Neural progenitor cell (in vitro differentiated cells): Measurements from ENCODE around the gene KLHDC3. TPM values are rescaled to one million over a fixed set of nuclear protein-coding genes. Genes with fewer than 3 reads are reported as not detected.
A peak's percentile ranks its signal among the peaks of the same experiment; 100 is the strongest.

Experiments
- DNase-seq: peaks from one replicate; pipeline ENCODE4 v3.0.0-alpha.2; 2016; ENCODE audit warnings: low spot score
- H2AFZ ChIP-seq: fragments of 200-600 bp; sonication (generic); replicated peaks from 2 replicates; pipeline ENCODE4 v1.6.1; 2016; ENCODE audit warnings: antibody characterized with exemption
- H3F3A ChIP-seq: fragments of 200-600 bp; sonication (generic); 2 replicates; pipeline ENCODE4 v1.6.1; 2016; ENCODE audit warnings: antibody characterized with exemption, low read depth
- H3K27ac ChIP-seq: fragments of 200-600 bp; sonication (generic); 2 replicates; pipeline ENCODE4 v1.5.1; 2016; ENCODE audit warnings: mild to moderate bottlenecking
- H3K27me3 ChIP-seq: fragments of 200-600 bp; sonication (generic); 2 replicates; pipeline ENCODE4 v1.6.1; 2016; ENCODE audit warnings: mild to moderate bottlenecking, moderate library complexity
- H3K36me3 ChIP-seq: fragments of 200-600 bp; sonication (generic); 2 replicates; pipeline ENCODE4 v1.5.1; 2016
- H3K4me1 ChIP-seq: fragments of 200-600 bp; sonication (generic); 2 replicates; pipeline ENCODE4 v1.6.1; 2016; ENCODE audit warnings: mixed run types
- H3K4me2 ChIP-seq: fragments of 200-600 bp; sonication (generic); 2 replicates; pipeline ENCODE4 v1.6.1; 2016
- H3K4me3 ChIP-seq: fragments of 200-600 bp; sonication (generic); 2 replicates; pipeline ENCODE4 v1.5.1; 2016
- H3K79me2 ChIP-seq: fragments of 200-600 bp; sonication (generic); 2 replicates; pipeline ENCODE4 v1.6.1; 2016; ENCODE audit warnings: low read depth
- H3K9ac ChIP-seq: fragments of 200-600 bp; sonication (generic); 2 replicates; pipeline ENCODE4 v1.6.1; 2016
- H3K9me3 ChIP-seq: fragments of 200-600 bp; sonication (generic); 2 replicates; pipeline ENCODE4 v1.5.1; 2016; ENCODE audit warnings: low read depth
- H4K20me1 ChIP-seq: fragments of 200-600 bp; sonication (generic); 2 replicates; pipeline ENCODE4 v1.6.1; 2016; ENCODE audit warnings: low read depth
- H3K27ac Mint-ChIP-seq: 3 replicates; pipeline ENCODE4 v1.8.0; 2021; ENCODE audit warnings: mixed read lengths
- H3K27me3 Mint-ChIP-seq: 2 replicates; pipeline ENCODE4 v1.8.0; 2022; ENCODE audit warnings: low read depth, mild to moderate bottlenecking, inconsistent platforms, moderate library complexity, mixed read lengths; ENCODE audit not compliant: insufficient read depth
- H3K36me3 Mint-ChIP-seq: 3 replicates; pipeline ENCODE4 v1.8.0; 2021; ENCODE audit warnings: mixed read lengths
- H3K4me1 Mint-ChIP-seq: 3 replicates; pipeline ENCODE4 v1.8.0; 2021; ENCODE audit warnings: mixed read lengths
- H3K4me3 Mint-ChIP-seq: 3 replicates; pipeline ENCODE4 v1.8.0; 2021; ENCODE audit warnings: mild to moderate bottlenecking, moderate library complexity, mixed read lengths
- H3K9me3 Mint-ChIP-seq: 3 replicates; pipeline ENCODE4 v1.8.0; 2020; ENCODE audit warnings: mixed read lengths
- EZH2 ChIP-seq: fragments of 200-600 bp; sonication (generic); IDR thresholded peaks from 2 replicates; pipeline ENCODE4 v1.6.1; 2017; ENCODE audit warnings: antibody characterized with exemption, mild to moderate bottlenecking, moderate library complexity
- EZH2phosphoT487 ChIP-seq: fragments of 200-600 bp; sonication (generic); IDR thresholded peaks from 2 replicates; pipeline ENCODE4 v1.6.1; 2017; ENCODE audit warnings: antibody characterized with exemption
- total RNA-seq: library from RNA; depleted of rRNA; stranded (reverse); fragments of >200 nt; gene quantifications from 2 replicates; pipeline ENCODE4 v1.2.3, GENCODE V29; 2015; ENCODE audit warnings: low replicate concordance
- TF ChIP-seq, protein P1 (sequence below): fragments of 200-600 bp; sonication (generic); IDR thresholded peaks from 2 replicates; pipeline ENCODE4 v1.5.1; 2017; ENCODE audit warnings: antibody characterized with exemption, mild to moderate bottlenecking

Gene KLHDC3
- total RNA-seq, 1 donor from 2014 or later: 122 TPM

GRCh38 chr6:43009124-43009523 lies 4.9 kb upstream of the KLHDC3 start:
- no peak overlapping the region for H3K27ac ChIP-seq
- peaks cover 9% of the 10 kb centered on the region for H3K4me1 ChIP-seq
- Mint-ChIP-seq H3K4me3 (no peak overlapping the region), H3K36me3 (peaks cover 25% of the 10 kb centered on the region), H3K9me3 (no peaks in the 10 kb centered on the region), H3K27ac (no peak overlapping the region), H3K4me1 (peaks cover 22% of the 10 kb centered on the region), H3K27me3 (peaks cover 4% of the 10 kb centered on the region)
- H3K79me2 ChIP-seq: peaks cover 23% of the 10 kb centered on the region
- no peak overlapping the region for H2AFZ ChIP-seq
- DNase-seq: peak; percentile 23
- no peaks in the 10 kb centered on the region for H3K9me3 ChIP-seq
- no peaks in the 10 kb centered on the region for H3K27me3 ChIP-seq
- no peak overlapping the region for H3K9ac ChIP-seq
- peaks cover 10% of the 10 kb centered on the region for H3F3A ChIP-seq
- TF ChIP-seq, protein P1, sequence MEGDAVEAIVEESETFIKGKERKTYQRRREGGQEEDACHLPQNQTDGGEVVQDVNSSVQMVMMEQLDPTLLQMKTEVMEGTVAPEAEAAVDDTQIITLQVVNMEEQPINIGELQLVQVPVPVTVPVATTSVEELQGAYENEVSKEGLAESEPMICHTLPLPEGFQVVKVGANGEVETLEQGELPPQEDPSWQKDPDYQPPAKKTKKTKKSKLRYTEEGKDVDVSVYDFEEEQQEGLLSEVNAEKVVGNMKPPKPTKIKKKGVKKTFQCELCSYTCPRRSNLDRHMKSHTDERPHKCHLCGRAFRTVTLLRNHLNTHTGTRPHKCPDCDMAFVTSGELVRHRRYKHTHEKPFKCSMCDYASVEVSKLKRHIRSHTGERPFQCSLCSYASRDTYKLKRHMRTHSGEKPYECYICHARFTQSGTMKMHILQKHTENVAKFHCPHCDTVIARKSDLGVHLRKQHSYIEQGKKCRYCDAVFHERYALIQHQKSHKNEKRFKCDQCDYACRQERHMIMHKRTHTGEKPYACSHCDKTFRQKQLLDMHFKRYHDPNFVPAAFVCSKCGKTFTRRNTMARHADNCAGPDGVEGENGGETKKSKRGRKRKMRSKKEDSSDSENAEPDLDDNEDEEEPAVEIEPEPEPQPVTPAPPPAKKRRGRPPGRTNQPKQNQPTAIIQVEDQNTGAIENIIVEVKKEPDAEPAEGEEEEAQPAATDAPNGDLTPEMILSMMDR: peak; percentile 34
- TF ChIP-seq EZH2phosphoT487: no peak
- H4K20me1 ChIP-seq: peaks cover 17% of the 10 kb centered on the region
- H3K4me2 ChIP-seq: no peak overlapping the region
- H3K4me3 ChIP-seq: no peak overlapping the region
- H3K36me3 ChIP-seq: no peaks in the 10 kb centered on the region

- Histone ChIP-seq H4K20me1 (peaks cover 16% of the 10 kb centered on the region), H3F3A (peaks cover 13% of the 10 kb centered on the region), H3K79me2 (peaks cover 43% of the 10 kb centered on the region), H3K27ac (no peak overlapping the region), H3K27me3 (no peaks in the 10 kb centered on the region), H3K4me3 (no peak overlapping the region), H2AFZ (no peak overlapping the region), H3K4me2 (no peak overlapping the region), H3K9me3 (no peaks in the 10 kb centered on the region), H3K9ac (no peak overlapping the region), H3K4me1 (peaks cover 16% of the 10 kb centered on the region), H3K36me3 (no peaks in the 10 kb centered on the region)
- Mint-ChIP-seq H3K36me3 (peaks cover 24% of the 10 kb centered on the region), H3K9me3 (no peaks in the 10 kb centered on the region), H3K27ac (no peak overlapping the region), H3K27me3 (peaks cover 4% of the 10 kb centered on the region), H3K4me3 (no peak overlapping the region), H3K4me1 (peaks cover 32% of the 10 kb centered on the region)
- TF ChIP-seq, protein P1: no peak
- TF ChIP-seq EZH2phosphoT487: no peak
- TF ChIP-seq EZH2: no peak
- peak; percentile 15 for DNase-seq
Measured at GRCh38 chr6:43011207-43011606, 2.8 kb upstream of the KLHDC3 start.

- Histone ChIP-seq H3K27ac (no peak overlapping the region), H2AFZ (no peak overlapping the region), H3K9me3 (no peaks in the 10 kb centered on the region), H3K4me1 (peaks cover 18% of the 10 kb centered on the region), H3K9ac (peak overlapping the region; percentile 74), H3K4me3 (peak overlapping the region; percentile 82), H3K4me2 (peak overlapping the region; percentile 89), H3F3A (peaks cover 13% of the 10 kb centered on the region), H3K79me2 (peaks cover 54% of the 10 kb centered on the region), H4K20me1 (peaks cover 16% of the 10 kb centered on the region), H3K27me3 (no peaks in the 10 kb centered on the region), H3K36me3 (no peaks in the 10 kb centered on the region)
- no peak for TF ChIP-seq EZH2
- no peak for TF ChIP-seq EZH2phosphoT487
- no peaks in the 10 kb centered on the region for H3K9me3 Mint-ChIP-seq
- H3K4me1 Mint-ChIP-seq: peaks cover 32% of the 10 kb centered on the region
- peak overlapping the region; percentile 95 for H3K4me3 Mint-ChIP-seq
- peaks cover 4% of the 10 kb centered on the region for H3K27me3 Mint-ChIP-seq
- peaks cover 22% of the 10 kb centered on the region for H3K36me3 Mint-ChIP-seq
- no peak for DNase-seq
- H3K27ac Mint-ChIP-seq: no peak overlapping the region
Measured at GRCh38 chr6:43012364-43012763, 1.7 kb upstream of the KLHDC3 start.

- Histone ChIP-seq H3K27ac (no peak overlapping the region), H3F3A (peaks cover 13% of the 10 kb centered on the region), H3K79me2 (peaks cover 59% of the 10 kb centered on the region), H4K20me1 (peaks cover 16% of the 10 kb centered on the region), H3K27me3 (no peaks in the 10 kb centered on the region), H3K36me3 (no peaks in the 10 kb centered on the region), H3K4me2 (peak overlapping the region; percentile 89), H3K9ac (peak overlapping the region; percentile 74), H3K4me3 (peak overlapping the region; percentile 82), H2AFZ (peak overlapping the region; percentile 52), H3K9me3 (no peaks in the 10 kb centered on the region), H3K4me1 (peaks cover 18% of the 10 kb centered on the region)
- no peak for DNase-seq
- Mint-ChIP-seq H3K27me3 (peaks cover 4% of the 10 kb centered on the region), H3K4me1 (peaks cover 32% of the 10 kb centered on the region), H3K27ac (peak overlapping the region; percentile 84), H3K9me3 (no peaks in the 10 kb centered on the region), H3K4me3 (peak overlapping the region; percentile 95), H3K36me3 (peaks cover 18% of the 10 kb centered on the region)
- TF ChIP-seq, protein P1: no peak
- TF ChIP-seq EZH2: no peak
- no peak for TF ChIP-seq EZH2phosphoT487
Measured at GRCh38 chr6:43013097-43013842, 779 bp upstream of the KLHDC3 start.
